HuH-7.5 (cell line): Measurements from ENCODE around the gene ALPG.

Source experiments
- DNase-seq: peaks from one replicate; pipeline ENCODE4 v3.0.0; 2011; ENCODE audit warnings: low spot score

ALPG gene

DNA sequence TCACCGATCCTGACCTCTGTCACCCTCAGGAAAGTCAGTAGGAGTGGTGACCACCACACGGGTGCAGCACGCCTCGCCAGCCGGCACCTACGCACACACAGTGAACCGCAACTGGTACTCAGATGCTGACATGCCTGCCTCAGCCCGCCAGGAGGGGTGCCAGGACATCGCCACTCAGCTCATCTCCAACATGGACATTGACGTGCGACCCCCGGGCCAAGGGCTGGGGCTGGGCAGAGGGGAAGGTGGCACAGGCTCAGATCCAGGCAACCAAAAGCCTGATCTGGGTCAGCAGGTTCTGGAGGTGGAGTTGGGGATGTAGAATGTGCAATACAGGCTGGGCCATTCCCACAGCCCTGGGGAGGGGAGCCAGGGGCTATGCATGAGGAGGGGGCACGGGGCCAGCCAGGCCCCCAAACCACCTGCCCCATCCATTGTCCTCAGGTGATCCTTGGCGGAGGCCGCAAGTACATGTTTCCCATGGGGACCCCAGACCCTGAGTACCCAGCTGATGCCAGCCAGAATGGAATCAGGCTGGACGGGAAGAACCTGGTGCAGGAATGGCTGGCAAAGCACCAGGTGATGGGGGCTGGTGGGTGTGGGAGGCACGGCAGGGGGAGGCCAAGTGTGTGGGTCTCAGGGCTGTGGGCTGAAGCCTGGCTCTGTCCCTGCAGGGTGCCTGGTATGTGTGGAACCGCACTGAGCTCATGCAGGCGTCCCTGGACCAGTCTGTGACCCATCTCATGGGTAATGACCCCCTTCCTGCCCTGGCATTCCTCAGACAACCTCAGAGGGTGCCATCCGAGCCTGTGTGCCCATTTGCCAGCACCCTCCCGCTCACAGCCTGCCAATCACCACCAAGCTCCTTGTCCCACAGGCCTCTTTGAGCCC lies 50.7 kb downstream of the ALPG start:
- no peak for DNase-seq

- DNase-seq, result no peak
Measured at GRCh38 chr2:232458051-232458660, 51.5 kb downstream of the ALPG start.

DNA sequence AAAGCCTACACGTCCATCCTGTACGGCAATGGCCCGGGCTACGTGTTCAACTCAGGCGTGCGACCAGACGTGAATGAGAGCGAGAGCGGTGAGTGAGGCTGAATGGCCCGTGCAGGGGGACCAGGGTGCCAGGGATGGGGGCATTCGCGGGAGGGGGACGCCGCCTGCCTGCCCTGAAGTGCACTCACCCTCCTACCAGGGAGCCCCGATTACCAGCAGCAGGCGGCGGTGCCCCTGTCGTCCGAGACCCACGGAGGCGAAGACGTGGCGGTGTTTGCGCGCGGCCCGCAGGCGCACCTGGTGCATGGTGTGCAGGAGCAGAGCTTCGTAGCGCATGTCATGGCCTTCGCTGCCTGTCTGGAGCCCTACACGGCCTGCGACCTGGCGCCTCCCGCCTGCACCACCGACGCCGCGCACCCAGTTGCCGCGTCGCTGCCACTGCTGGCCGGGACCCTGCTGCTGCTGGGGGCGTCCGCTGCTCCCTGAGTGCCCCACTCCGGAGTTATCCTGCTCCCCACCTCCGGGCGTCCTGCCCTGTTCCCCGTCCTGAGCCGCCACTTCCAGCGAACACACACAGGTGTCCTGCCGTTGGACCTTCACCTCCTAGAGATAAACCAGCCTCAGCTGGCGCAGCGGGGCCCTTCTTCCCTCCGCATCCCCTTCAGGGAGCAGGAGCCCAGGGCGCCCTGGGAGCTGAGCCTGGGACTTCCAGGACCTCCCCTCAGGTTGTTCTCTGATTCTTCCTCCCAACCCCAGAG lies 52.2 kb downstream of the ALPG start:
- no peak for DNase-seq

DNA sequence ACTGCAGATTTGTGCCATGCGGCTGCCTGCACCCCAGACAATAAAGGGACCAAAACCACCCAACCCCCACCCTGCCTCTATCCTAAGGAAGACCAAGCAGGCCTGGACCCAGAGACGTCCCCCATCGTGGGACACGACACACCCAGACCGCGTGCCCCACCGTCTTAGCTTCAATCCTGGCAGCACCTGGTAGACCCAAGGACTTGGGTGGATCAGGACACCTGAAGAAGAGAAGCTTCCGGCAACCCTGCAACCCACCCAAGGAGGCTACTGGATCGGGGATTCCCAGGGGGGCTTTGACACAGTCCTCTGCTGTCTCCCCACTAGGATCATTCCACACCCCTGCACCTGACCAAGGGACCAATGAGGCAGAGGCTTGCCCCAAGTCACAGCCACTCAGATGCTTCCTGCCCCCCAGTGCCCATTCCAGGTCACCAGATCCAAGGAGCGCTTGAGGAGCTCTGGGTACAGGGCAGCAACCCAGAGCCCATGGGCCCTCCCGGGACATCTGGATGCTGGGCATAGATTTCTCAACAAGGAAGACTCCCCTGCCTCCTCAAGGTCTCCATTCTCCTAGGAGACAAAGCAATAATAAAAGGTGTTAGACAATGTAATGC lies 52.9 kb downstream of the ALPG start:
- DNase-seq, result no peak

DNA sequence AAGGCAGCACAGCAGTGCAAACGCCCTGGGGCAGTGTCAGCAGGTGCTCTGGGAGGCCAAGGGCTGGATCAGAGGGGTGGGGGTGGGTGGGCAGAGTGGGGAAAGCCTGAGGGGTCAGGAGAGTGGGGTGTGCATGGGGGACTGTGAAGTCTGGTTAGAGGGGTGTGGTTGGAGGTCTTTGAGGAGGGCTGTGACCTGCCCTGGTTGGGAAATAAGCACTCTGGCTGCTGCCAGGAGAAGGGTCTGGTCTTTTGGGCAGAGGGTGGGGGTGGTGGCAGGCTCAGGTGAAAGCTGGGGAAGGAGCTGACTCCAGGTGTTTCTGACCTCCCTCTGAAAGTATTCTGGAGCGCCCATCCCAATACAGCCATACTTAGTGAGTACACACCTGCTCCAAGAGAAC lies 53.5 kb downstream of the ALPG start:
- no peak for DNase-seq
